Measurements from ENCODE around the gene ABR. TPM values are rescaled to one million over a fixed set of nuclear protein-coding genes. Genes with fewer than 3 reads are reported as not detected.

Gene ABR
- total and polyA plus RNA-seq, 10 donors, result 18.5 to 183 (median 121) TPM

- intact Hi-C loops (cut with DNase I; ENCODE audit: low total_unique reads), result no loop called here
- Histone ChIP-seq H3K4me1 (peaks cover 0 to under 1% (median under 1%) of the 10 kb centered on the region in 6 donors), H3K9me3 (no peaks in the 10 kb centered on the region), H3K27ac (no peak overlapping the region), H3K36me3 (no peaks in the 10 kb centered on the region), H3K4me3 (no peak overlapping the region), H3K27me3 (replicated peaks in 1 of 7) (peaks cover 0 to 1% (median 0%) of the 10 kb centered on the region in 7 donors)
- no peak for TF ChIP-seq CTCF (IDR thresholded peaks at IDR 0.05 in 8 of 11, conservative IDR thresholded peaks at IDR 0.05 in 3 of 11)
- no peak for TF ChIP-seq POLR2A (IDR thresholded peaks at IDR 0.05)
- TF ChIP-seq POLR2AphosphoS5 (IDR thresholded peaks at IDR 0.05), result no peak
- 58 to 71% (median 62%) methylated on average over 7 to 8 of the region's 8 CpGs for WGBS, 5 donors
- peak; percentile 10 for DNase-seq
Measured at GRCh38 chr17:956905-957304, 222.9 kb downstream of the ABR start.

GRCh38 chr17:954431-955164, 225.2 kb downstream of the ABR start:
- WGBS, 5 donors, result 61 to 76% (median 68%) methylated on average over 18 to 23 of the region's 23 CpGs
- Histone ChIP-seq H3K9me3 (no peaks in the 10 kb centered on the region), H3K4me3 (no peak overlapping the region), H3K36me3 (no peaks in the 10 kb centered on the region), H3K4me1 (peaks cover 0 to 9% (median 2%) of the 10 kb centered on the region in 6 donors), H3K27ac (no peak overlapping the region), H3K27me3 (replicated peaks in 1 of 7) (peaks cover 0 to 24% (median 4%) of the 10 kb centered on the region in 7 donors)
- intact Hi-C loops (cut with DNase I; ENCODE audit: low total_unique reads), result no loop called here
- DNase-seq, result no peak
- TF ChIP-seq POLR2A (IDR thresholded peaks at IDR 0.05) (no peak), POLR2AphosphoS5 (IDR thresholded peaks at IDR 0.05) (no peak), CTCF (IDR thresholded peaks at IDR 0.05 in 8 of 11, conservative IDR thresholded peaks at IDR 0.05 in 3 of 11) (no peak)

- H3K4me3 ChIP-seq, result no peak overlapping the region
- TF ChIP-seq POLR2A (IDR thresholded peaks at IDR 0.05), result no peak
- TF ChIP-seq POLR2AphosphoS5 (IDR thresholded peaks at IDR 0.05), result no peak
- no peak for TF ChIP-seq CTCF (IDR thresholded peaks at IDR 0.05 in 8 of 11, conservative IDR thresholded peaks at IDR 0.05 in 3 of 11)
- no peak for DNase-seq
- intact Hi-C loops (cut with DNase I; ENCODE audit: low total_unique reads), result no loop called here
- no peaks in the 10 kb centered on the region for H3K36me3 ChIP-seq
- no peaks in the 10 kb centered on the region for H3K9me3 ChIP-seq
- peaks cover 0 to 9% (median 2%) of the 10 kb centered on the region in 6 donors for H3K4me1 ChIP-seq
- WGBS, 5 donors, result 89 to 97% (median 94%) methylated on average over 16 of the region's 16 CpGs
- no peak overlapping the region for H3K27ac ChIP-seq
- peaks cover 0 to 25% (median 4%) of the 10 kb centered on the region in 7 donors for H3K27me3 ChIP-seq (replicated peaks in 1 of 7)
Measured at GRCh38 chr17:953767-954166, 226.0 kb downstream of the ABR start.

Small RNA genes within 50 kb of the gene (microRNA-seq; reads per million reads assigned to microRNA genes)
- gene MIR3183, result 0 to 1.1 (median 0.35) reads per million in 3 donors

Small RNA genes within 50 kb of the gene (small RNA-seq; reads per million reads assigned to genes)
- gene AC016292.2, result 0 reads per million in 4 donors
- gene MIR3183, result 0 reads per million in 4 donors
- gene RF00017, result 0 reads per million in 4 donors

Other genes starting within 250 kb of the ABR start
- gene NXN, start 200.2 kb downstream of the ABR start, total RNA-seq, result 10 to 100 TPM in 5 of 7 donors, 1 to 10 TPM in 2; 7.2 to 21.4 (median 14.1) TPM
- 1 to 10 TPM; 3.9 to 6.6 (median 5.8) TPM for gene NXN, start 200.2 kb downstream of the ABR start, polyA plus RNA-seq
- 10 to 100 TPM in 6 of 7 donors, 1 to 10 TPM in 1; 9.7 to 14.3 (median 11.2) TPM for gene TIMM22, start 182.9 kb downstream of the ABR start, total RNA-seq
- 1 to 10 TPM; 5.1 to 8.8 (median 7.0) TPM for gene TIMM22, start 182.9 kb downstream of the ABR start, polyA plus RNA-seq
- not detected for gene BHLHA9, start 90.5 kb upstream of the ABR start, total RNA-seq
- gene BHLHA9, start 90.5 kb upstream of the ABR start, polyA plus RNA-seq, result not detected
- gene TRARG1, start 99.7 kb upstream of the ABR start, total RNA-seq, result not detected
- under 1 TPM; 0.03 to 0.22 (median 0.11) TPM for gene TRARG1, start 99.7 kb upstream of the ABR start, polyA plus RNA-seq
- 100 to 1,000 TPM; 234 to 645 (median 289) TPM for gene YWHAE, start 220.2 kb upstream of the ABR start, total RNA-seq
- gene YWHAE, start 220.2 kb upstream of the ABR start, polyA plus RNA-seq, result 100 to 1,000 TPM; 104 to 199 (median 142) TPM

Data from spleen (tissue), 11 donors.